NCI-H1105 (cell line): ENCODE results near the gene BTBD18.

Source experiments
- DNase-seq: peaks from one replicate; lab custom pipeline; 2025; lab: John Stamatoyannopoulos, UW

BTBD18 gene

GRCh38 chr11:57751676-57752253 lies at the start of gene BTBD18:
Gene BTBD18, minus strand, starts transcription at chr11:57751819. Its CDS starts 631 bp downstream, at chr11:57751188.
- DNase-seq, result peak; percentile 23

GRCh38 chr11:57801183-57801485 lies 49.5 kb upstream of the BTBD18 start:
- no peak for DNase-seq

- peak; percentile 67 for DNase-seq
Measured at GRCh38 chr11:57800444-57801182, 49.0 kb upstream of the BTBD18 start.

- DNase-seq, result no peak
Measured at GRCh38 chr11:57798905-57799559, 47.4 kb upstream of the BTBD18 start.

GRCh38 chr11:57793351-57794115 lies 41.9 kb upstream of the BTBD18 start:
- DNase-seq, result no peak

GRCh38 chr11:57792870-57793269 lies 41.3 kb upstream of the BTBD18 start:
- DNase-seq, result no peak

GRCh38 chr11:57792060-57792541 lies 40.5 kb upstream of the BTBD18 start:
- no peak for DNase-seq

- DNase-seq, result no peak
Measured at GRCh38 chr11:57791321-57792059, 39.9 kb upstream of the BTBD18 start.

- no peak for DNase-seq
Measured at GRCh38 chr11:57788703-57789088, 37.1 kb upstream of the BTBD18 start.

GRCh38 chr11:57787920-57788702 lies 36.5 kb upstream of the BTBD18 start:
- no peak for DNase-seq

- DNase-seq, result no peak
Measured at GRCh38 chr11:57787006-57787604, 35.5 kb upstream of the BTBD18 start.

GRCh38 chr11:57786436-57786835 lies 34.8 kb upstream of the BTBD18 start:
- DNase-seq, result no peak

GRCh38 chr11:57785072-57785471 lies 33.5 kb upstream of the BTBD18 start:
- DNase-seq, result no peak

GRCh38 chr11:57781529-57781943 lies 29.9 kb upstream of the BTBD18 start:
- no peak for DNase-seq

GRCh38 chr11:57779276-57779675 lies 27.7 kb upstream of the BTBD18 start:
- DNase-seq, result no peak

- DNase-seq, result peak; percentile 29
Measured at GRCh38 chr11:57778318-57779037, 26.9 kb upstream of the BTBD18 start.

- no peak for DNase-seq
Measured at GRCh38 chr11:57777969-57778317, 26.3 kb upstream of the BTBD18 start.

GRCh38 chr11:57776577-57777210 lies 25.1 kb upstream of the BTBD18 start:
- no peak for DNase-seq

GRCh38 chr11:57776031-57776521 lies 24.5 kb upstream of the BTBD18 start:
- no peak for DNase-seq
